SH-SY5Y (cell line): ENCODE measurements around the gene COL3A1.

Experiments used
- GATA2 ChIP-seq: IDR thresholded peaks from 2 replicates; pipeline ENCODE4 v1.6.1; 2011; ENCODE audit warnings: mild to moderate bottlenecking, low read depth, low read length
- GATA3 ChIP-seq: IDR thresholded peaks from 2 replicates; pipeline ENCODE4 v1.6.1; 2011; ENCODE audit warnings: low read depth, mild to moderate bottlenecking, low read length, moderate library complexity

DNA sequence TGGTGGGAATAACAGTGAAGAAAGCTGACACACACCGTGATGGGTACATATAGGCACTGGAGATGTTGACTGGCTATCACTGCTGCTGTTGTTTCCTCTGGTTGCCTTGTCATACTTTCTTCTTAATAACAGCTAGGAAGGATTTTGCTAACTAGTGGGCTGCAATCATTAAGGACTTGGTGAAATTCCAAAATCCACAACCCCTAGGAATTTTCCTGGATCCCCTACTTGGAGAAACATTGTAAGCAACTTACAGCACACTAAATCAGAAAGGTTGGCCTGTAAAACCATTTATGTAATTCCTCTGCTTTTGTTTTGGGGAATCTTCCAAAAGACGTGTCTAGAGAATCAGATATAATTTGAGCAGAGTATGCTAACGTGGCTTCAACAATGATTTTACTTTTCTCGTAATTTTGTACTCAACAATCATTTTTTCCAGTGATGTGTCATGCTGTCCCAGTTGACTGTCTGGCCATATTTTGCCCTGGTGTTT is 8.0 kb upstream of the COL3A1 start:
- TF ChIP-seq GATA2, result no peak
- no peak for TF ChIP-seq GATA3
